CD4-positive, alpha-beta T cell treated with Interleukin-6 for 4 hours (primary cell): ENCODE measurements around the gene LGALS13.

Source experiments
- DNase-seq: peaks from one replicate; pipeline ENCODE4 v3.0.0-alpha.2; 2020; ENCODE audit warnings: mixed read lengths

Gene LGALS13

DNA sequence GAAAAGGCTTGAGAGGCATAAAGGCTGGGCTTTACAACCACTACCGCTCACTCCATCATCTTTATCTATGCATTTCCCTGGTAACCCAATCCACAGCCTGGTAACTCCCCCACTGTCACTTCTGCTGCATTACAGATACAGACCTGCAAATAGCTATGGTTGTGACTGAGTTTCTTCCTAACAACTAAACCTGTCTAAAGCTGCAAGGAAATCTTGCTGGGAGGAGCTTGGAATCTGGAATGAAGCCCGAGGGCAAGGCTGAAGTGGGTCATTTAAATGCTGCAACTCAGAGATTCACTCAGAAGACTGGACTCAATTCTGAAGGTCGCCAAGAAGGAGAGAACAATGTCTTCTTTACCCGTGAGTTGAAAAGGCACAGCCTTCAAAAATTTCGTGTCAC, at the start of gene LGALS13:
Gene LGALS13, plus strand, starts transcription at position 301 of the 400 bp plus-strand sequence. Its CDS starts 45 bp downstream, at position 346.
- DNase-seq = no peak

DNA sequence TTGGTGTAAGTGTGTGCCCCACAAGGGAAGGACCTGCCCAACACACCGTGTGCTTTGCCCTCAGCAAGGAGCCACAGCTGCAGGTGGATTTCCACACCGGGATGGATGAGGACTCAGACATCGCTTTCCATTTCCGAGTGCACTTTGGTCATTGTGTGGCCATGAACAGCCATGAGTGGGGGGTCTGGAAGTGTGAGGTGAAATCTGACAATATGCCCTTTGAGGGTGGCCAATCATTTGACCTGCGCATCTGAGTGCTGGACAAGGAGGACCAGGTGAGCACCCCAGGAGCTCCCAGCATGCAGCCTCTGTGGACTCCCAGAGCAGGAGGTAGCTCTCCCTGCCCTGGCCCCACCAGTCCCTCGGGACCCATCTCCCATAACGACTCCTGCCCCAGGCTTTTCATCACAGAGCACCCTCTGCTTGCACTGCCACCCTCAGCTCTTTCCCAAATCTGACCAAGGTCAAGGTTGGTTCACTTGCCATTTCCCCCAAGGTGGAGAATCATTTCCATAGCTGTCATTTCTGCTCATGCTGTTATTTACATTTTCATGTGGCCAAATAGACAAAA, 49.2 kb upstream of the LGALS13 start:
- no peak for DNase-seq

GRCh38 chr19:39554701-39555311, 47.5 kb upstream of the LGALS13 start:
- no peak for DNase-seq

- no peak for DNase-seq
Observed at GRCh38 chr19:39555883-39556282, 46.4 kb upstream of the LGALS13 start.

GRCh38 chr19:39557811-39558623, 44.3 kb upstream of the LGALS13 start:
- DNase-seq = peak; percentile 46

GRCh38 chr19:39558624-39559117, 43.7 kb upstream of the LGALS13 start:
- peak; percentile 43 for DNase-seq

- no peak for DNase-seq
Observed at GRCh38 chr19:39563408-39563807, 38.9 kb upstream of the LGALS13 start.

- DNase-seq = no peak
Observed at GRCh38 chr19:39566064-39566463, 36.3 kb upstream of the LGALS13 start.

GRCh38 chr19:39568604-39569003, 33.7 kb upstream of the LGALS13 start:
- no peak for DNase-seq

- DNase-seq = no peak
Observed at GRCh38 chr19:39582442-39582841, 19.9 kb upstream of the LGALS13 start.

- DNase-seq = no peak
Observed at GRCh38 chr19:39582891-39583625, 19.3 kb upstream of the LGALS13 start.

DNA sequence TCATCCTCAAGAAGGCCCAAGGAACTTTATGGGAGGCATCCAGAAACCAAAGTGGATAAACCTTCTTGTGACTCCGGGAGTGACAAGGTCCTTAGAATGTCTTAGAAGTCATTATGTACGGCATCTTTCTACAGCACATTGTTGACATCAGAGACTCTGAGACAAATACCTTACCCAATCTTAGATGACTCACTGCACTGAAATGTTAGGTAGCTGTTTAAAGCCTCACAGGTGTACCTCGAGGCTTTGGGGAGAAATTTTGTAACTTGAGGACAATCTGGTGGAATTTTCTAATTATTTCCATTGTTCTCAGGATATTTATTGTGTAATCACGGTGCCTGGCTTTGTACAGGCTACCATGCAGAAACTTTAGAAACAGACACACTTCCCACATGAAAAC, 14.8 kb upstream of the LGALS13 start:
- no peak for DNase-seq

GRCh38 chr19:39588066-39588465, 14.3 kb upstream of the LGALS13 start:
- no peak for DNase-seq

DNA sequence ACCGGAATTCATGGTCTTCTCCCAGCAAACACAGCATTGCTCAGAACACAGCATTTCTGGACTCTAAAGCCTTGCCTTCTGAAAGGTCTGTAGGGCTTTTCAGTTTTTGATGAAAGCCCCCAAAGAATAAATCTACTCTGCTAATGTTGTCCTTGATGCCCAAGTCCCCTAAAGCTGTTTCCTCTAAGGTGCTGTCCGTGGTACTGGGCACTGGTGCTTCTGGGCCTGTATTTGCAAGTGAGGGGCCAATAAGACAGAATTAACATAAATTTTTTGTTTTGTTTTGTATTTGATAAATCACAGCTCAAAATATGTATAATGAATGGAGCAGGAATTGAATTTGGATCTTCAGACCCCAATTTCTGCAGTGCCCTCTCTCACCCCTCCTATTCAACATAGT, 12.1 kb upstream of the LGALS13 start:
- no peak for DNase-seq

- no peak for DNase-seq
Observed at GRCh38 chr19:39592381-39592780, 9.9 kb upstream of the LGALS13 start.

- DNase-seq = no peak
Observed at GRCh38 chr19:39595950-39596349, 6.4 kb upstream of the LGALS13 start.

- DNase-seq = no peak
Observed at GRCh38 chr19:39596911-39597310, 5.4 kb upstream of the LGALS13 start.

DNA sequence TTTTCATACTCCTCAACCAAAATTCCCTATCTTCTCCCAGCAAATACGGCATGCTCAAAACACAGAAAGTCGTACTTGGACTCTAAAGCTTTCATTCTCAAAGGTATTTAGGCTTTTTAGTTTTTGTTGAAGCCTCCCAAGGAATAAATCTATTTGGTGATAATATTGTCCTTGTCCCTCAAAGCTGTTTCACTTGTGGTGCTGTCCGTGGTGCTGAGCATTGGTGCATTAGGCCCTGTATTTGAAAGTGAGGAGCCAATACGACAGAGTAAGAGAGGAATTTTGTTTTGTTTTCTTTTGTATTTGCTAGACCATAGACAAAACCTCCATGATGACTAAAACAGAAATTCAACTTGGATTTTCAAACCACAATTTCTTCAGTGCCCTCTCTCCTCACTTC, 3.2 kb upstream of the LGALS13 start:
- DNase-seq = peak; percentile 15

GRCh38 chr19:39603825-39604224, 1.5 kb downstream of the LGALS13 start:
- no peak for DNase-seq

DNA sequence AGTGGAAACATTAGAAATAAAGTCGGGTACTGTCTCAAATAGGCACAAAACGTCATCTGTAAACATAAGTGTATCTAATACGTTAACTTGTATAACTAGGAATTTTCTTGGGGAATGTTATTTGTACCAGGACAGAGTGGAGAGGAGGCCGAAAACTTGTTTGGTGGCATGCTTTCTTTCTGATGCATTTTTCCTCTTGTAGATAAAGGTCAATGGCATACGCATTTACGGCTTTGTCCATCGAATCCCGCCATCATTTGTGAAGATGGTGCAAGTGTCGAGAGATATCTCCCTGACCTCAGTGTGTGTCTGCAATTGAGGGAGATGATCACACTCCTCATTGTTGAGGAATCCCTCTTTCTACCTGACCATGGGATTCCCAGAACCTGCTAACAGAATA, 4.7 kb downstream of the LGALS13 start:
- no peak for DNase-seq

- DNase-seq = no peak
Observed at GRCh38 chr19:39607561-39607960, 5.2 kb downstream of the LGALS13 start.

DNA sequence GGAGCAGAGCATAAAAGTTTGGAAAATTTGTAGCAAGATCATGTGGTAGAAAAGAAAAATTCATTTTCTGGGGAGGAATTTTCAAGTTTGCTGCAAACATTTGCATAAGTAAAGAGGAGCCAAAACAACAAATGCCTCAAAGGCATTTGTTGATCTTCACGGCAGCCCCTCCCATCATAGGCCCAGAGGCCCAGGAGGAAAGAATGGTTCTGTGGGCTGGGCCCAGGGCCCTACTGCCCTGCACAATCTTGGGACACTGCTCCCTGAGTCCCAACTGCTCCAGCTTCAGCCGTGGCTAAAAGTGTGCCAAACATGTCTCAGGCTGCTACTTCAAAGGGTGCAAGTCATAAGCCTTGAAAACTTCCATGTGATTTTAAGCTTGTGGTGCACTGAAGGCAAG, 11.3 kb downstream of the LGALS13 start:
- no peak for DNase-seq

GRCh38 chr19:39617745-39618144, 15.4 kb downstream of the LGALS13 start:
- DNase-seq = no peak
